GM19023 (cell line): Measurements from ENCODE around the gene ATP2B1.

Experiments used
- ATAC-seq: cut with Tn5 transposase; IDR thresholded peaks from one replicate; pipeline ENCODE4 v1.9.1; 2021; ENCODE audit warnings: mild to moderate bottlenecking, moderate library complexity; ENCODE audit not compliant: unreplicated experiment

The ATP2B1 gene

DNA sequence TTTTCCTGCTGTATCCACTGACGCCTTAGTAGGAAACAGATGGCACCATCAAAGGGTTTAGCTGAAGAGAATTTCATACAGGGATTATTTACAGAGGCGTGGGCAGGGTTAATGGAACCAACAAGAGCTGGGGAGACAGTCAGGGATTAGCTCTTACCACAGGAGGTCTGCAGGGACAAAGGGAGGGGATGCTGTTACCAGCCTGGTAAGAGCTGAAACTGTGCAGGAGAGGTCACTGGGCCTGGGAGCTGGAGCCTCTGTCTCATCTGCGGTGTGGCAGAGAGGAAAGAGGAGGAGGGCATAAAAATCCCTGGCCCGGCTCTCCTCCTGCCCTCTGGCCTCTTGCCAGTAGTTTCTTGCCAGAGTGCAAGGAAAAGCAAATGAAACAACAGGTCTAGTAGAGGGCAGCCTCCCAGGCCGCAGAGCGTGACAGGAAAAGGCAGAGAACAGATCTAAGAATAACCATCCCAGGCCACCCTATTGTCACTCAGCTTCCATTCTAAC, 163.9 kb downstream of the ATP2B1 start:
- no peak for ATAC-seq

DNA sequence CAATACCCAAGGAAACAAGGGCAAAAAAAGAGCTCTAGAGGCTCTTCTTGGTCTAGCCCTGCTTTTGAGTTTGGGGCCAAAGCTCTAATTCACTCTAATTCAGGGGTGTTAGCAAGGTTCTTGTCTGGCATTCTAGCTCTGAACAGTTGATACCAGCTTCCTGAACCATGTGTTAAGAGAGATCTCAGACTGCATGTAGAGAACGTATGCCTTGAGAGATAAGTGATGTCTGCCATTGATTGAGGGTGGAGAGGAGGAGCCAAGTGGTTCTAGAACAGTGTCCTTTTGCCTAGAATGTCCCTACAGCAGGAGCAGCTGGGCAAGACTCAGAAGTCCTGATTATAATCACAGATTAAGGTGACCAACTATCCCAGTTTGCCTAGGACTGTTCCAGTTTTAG, 164.6 kb downstream of the ATP2B1 start:
- no peak for ATAC-seq

DNA sequence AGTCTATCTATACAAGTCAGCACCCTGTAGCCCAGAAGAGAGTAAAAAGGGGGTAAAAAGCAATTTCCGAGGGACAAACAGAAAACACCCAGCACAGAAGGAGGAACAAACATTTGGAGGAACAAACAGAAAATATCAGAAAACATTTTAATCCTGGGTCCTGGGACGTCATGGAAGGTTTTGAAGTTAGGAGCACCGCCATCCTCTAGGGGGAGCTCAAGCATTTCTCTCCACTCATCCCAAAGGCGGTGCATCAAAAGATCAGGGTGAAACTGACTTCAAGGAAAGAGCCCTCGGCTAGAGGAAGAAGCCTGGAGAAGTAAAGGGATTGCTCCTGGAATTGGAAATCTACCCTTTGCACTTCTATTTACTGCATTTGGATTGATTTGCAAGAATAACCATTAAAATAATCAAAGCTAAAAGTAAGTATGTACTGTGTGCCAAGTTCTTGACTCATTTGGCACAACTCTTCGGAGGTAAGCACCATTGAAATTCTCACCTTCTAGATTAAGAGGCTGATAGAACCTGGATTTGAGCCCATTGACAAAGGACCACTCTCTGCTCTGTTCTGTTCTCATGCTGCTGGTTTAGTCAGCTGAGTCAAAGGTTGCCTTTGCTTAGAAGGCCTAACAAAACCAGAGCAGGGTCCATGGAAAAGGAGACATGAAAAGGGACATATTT, 165.6 kb downstream of the ATP2B1 start:
- ATAC-seq, result peak; percentile 82

DNA sequence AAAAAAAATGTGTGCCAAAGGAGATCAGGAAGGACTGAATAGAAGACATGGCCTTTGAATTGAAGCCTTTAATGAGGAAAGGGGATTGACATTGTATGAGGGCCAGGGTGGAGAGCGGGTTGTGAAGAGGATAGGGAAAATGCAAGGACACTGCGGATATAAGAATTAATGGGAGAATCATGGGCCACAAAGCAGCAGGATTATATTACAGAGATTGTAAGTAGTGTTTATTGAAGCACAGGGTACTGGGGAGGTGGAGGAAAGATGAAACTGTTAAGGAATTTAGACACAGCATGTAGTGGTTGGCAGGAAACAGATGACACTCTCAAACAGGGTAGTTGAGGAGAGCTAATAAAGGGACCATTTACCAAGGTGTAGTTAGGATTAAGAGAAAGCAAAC, 166.4 kb downstream of the ATP2B1 start:
- ATAC-seq, result no peak

DNA sequence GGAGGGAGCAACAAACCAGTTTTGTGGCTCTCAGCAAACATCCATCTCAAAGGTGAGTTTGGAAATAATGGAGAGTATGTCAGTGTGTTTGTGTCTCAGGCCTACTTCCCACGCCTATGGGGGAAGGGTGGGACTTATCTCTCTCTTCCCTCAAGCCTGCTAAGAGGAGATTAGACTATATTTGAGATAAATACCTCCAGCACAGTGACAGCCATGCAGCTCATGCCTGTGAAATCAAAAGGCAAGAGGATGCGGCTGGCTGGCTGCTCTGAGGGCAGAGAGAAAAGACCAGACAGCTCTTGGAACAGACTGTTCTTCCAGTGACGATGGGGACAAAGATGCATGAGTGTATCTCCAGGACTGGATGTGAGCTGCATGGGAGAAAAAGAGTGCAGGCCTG, 168.1 kb downstream of the ATP2B1 start:
- ATAC-seq, result no peak

DNA sequence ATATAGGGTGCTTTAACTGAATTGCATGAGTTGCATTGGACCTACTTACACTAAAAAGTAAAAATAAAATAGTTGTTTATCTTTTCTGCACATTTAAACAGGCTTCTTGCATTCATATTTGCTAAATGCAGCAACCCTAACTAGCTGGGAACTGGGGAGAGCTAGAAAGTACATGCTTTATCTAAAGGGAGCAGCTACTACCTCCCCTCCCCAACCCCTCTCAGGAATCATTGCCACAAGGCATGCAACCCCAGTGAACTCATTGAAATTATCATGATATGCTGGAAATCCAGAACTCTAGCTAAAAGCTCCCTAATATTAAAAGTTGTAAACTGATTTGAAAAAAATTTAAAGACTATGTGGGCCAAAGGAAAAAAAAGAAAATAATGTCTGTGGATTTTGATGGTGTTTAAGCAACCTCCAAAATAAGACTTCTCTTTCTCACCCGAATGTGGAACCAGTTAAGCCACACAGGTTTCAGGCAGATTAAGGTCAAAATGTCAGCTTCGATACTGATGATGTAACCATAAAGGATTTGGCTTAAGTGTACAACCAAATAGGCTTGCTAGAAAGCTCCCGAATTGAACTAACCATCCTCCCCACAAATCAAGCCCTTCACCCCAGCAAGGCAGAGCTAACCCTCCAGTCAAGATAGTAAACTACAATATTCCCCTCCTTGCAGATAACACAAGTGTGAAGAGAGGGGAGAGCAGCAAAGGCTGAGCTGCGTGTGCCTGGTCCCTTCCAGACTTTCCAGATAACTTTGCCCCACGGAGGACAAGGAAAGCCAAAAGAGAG, 169.0 kb downstream of the ATP2B1 start:
- ATAC-seq, result no peak

DNA sequence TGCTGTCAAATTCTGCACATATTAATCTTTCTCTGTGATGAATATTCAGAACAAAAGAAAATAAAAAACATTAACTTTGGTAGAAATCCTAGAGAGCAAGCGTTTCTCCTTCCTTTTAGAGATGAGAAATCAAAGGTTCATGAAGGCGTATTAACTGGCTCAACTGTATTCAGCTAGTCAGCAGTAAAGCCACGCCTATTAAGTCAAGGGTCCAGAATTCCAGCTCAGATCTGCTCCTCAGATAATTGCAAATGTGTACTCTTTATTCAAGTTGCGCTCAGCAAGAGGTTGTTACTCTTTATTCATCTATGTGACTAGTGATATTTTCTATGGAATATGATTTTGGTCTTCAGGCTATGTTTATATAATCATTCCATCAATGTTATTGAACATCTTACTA, 169.7 kb downstream of the ATP2B1 start:
- ATAC-seq, result no peak
